Measurements from ENCODE around the gene HMX3.

HMX3 gene

GRCh38 chr10:123087786-123088185 lies 48.0 kb upstream of the HMX3 start:
- H3K27ac ChIP-seq (ENCODE audit: low read depth, low read length), result no peak overlapping the region
- no peaks in the 10 kb centered on the region for H3K36me3 ChIP-seq (ENCODE audit: low read length)
- no peaks in the 10 kb centered on the region for H4K20me1 ChIP-seq (ENCODE audit: low read depth, low read length)
- H3K9ac ChIP-seq (ENCODE audit: low read length), result no peak overlapping the region
- no peak overlapping the region for H3K4me2 ChIP-seq (ENCODE audit: low read depth, low read length, poor library complexity, severe bottlenecking)
- no peaks in the 10 kb centered on the region for H3K9me3 ChIP-seq (ENCODE audit: insufficient read depth, low read length)
- H3K9me2 ChIP-seq (replicated peaks; ENCODE audit: insufficient read depth, low read length), result no peaks in the 10 kb centered on the region
- H2AFZ ChIP-seq (ENCODE audit: low read depth, low read length, severe bottlenecking), result no peak overlapping the region
- H3K27me3 ChIP-seq (ENCODE audit: low read length), result no peaks in the 10 kb centered on the region
- H3K79me2 ChIP-seq (ENCODE audit: insufficient read depth, low read length), result no peaks in the 10 kb centered on the region
- no peaks in the 10 kb centered on the region for H3F3A ChIP-seq (ENCODE audit: insufficient read depth)
- TF ChIP-seq EZH2phosphoT487 (conservative IDR thresholded peaks at IDR 0.05; ENCODE audit: low read length) (no peak), CTCF (IDR thresholded peaks at IDR 0.05; ENCODE audit: insufficient read depth, low read length, poor library complexity, severe bottlenecking) (no peak)
- H3K4me3 ChIP-seq (ENCODE audit: insufficient read depth, low read length, poor library complexity, severe bottlenecking), result no peak overlapping the region

- Histone ChIP-seq H3K27ac (ENCODE audit: low read depth, low read length) (no peak overlapping the region), H3K27me3 (ENCODE audit: low read length) (no peaks in the 10 kb centered on the region), H3K4me2 (ENCODE audit: low read depth, low read length, poor library complexity, severe bottlenecking) (no peak overlapping the region), H3K36me3 (ENCODE audit: low read length) (no peaks in the 10 kb centered on the region), H3K79me2 (ENCODE audit: insufficient read depth, low read length) (no peaks in the 10 kb centered on the region), H3K9ac (ENCODE audit: low read length) (no peak overlapping the region), H2AFZ (ENCODE audit: low read depth, low read length, severe bottlenecking) (no peak overlapping the region), H3K9me3 (ENCODE audit: insufficient read depth, low read length) (no peaks in the 10 kb centered on the region), H3K9me2 (replicated peaks; ENCODE audit: insufficient read depth, low read length) (no peaks in the 10 kb centered on the region), H3K4me3 (ENCODE audit: insufficient read depth, low read length, poor library complexity, severe bottlenecking) (no peak overlapping the region), H3F3A (ENCODE audit: insufficient read depth) (no peaks in the 10 kb centered on the region), H4K20me1 (ENCODE audit: low read depth, low read length) (no peaks in the 10 kb centered on the region)
- TF ChIP-seq EZH2phosphoT487 (conservative IDR thresholded peaks at IDR 0.05; ENCODE audit: low read length) (no peak), CTCF (IDR thresholded peaks at IDR 0.05; ENCODE audit: insufficient read depth, low read length, poor library complexity, severe bottlenecking) (no peak)
These were observed 42.9 kb upstream of the HMX3 start for GRCh38 chr10:123092635-123093414.

GRCh38 chr10:123093489-123093888 lies 42.3 kb upstream of the HMX3 start:
- TF ChIP-seq EZH2phosphoT487 (conservative IDR thresholded peaks at IDR 0.05; ENCODE audit: low read length) (no peak), CTCF (IDR thresholded peaks at IDR 0.05; ENCODE audit: insufficient read depth, low read length, poor library complexity, severe bottlenecking) (no peak)
- no peaks in the 10 kb centered on the region for H3K79me2 ChIP-seq (ENCODE audit: insufficient read depth, low read length)
- H3K9me3 ChIP-seq (ENCODE audit: insufficient read depth, low read length), result no peaks in the 10 kb centered on the region
- no peaks in the 10 kb centered on the region for H3K9me2 ChIP-seq (replicated peaks; ENCODE audit: insufficient read depth, low read length)
- H3K9ac ChIP-seq (ENCODE audit: low read length), result no peak overlapping the region
- no peak overlapping the region for H3K4me3 ChIP-seq (ENCODE audit: insufficient read depth, low read length, poor library complexity, severe bottlenecking)
- H3F3A ChIP-seq (ENCODE audit: insufficient read depth), result no peaks in the 10 kb centered on the region
- H3K27ac ChIP-seq (ENCODE audit: low read depth, low read length), result no peak overlapping the region
- no peak overlapping the region for H2AFZ ChIP-seq (ENCODE audit: low read depth, low read length, severe bottlenecking)
- H3K4me2 ChIP-seq (ENCODE audit: low read depth, low read length, poor library complexity, severe bottlenecking), result no peak overlapping the region
- no peaks in the 10 kb centered on the region for H4K20me1 ChIP-seq (ENCODE audit: low read depth, low read length)
- H3K27me3 ChIP-seq (ENCODE audit: low read length), result no peaks in the 10 kb centered on the region
- H3K36me3 ChIP-seq (ENCODE audit: low read length), result no peaks in the 10 kb centered on the region
